ENCODE measurements around the gene ALOX12B. TPM values are rescaled to one million over a fixed set of nuclear protein-coding genes. Genes with fewer than 3 reads are reported as not detected.

ALOX12B gene
- total and polyA plus RNA-seq, 2 of the 8 experiments (the other 6 are each of a cell fraction or from before 2014, with no cell fraction given): 0.86 TPM; not detected in 1

- Histone ChIP-seq H3K4me2 (ENCODE audit: insufficient read depth in 1 of 2, low read depth in 2 of 2, low read length in 2 of 2) (no peak overlapping the region), H3K4ac (replicated peaks; ENCODE audit: insufficient read length, low read depth, low read length) (no peak overlapping the region), H3K4me1 (replicated peaks in 1 of 4; ENCODE audit: control insufficient read depth in 3 of 4, insufficient read depth in 4 of 4, low read length in 3 of 4) (peaks cover 4 to 26% (median 13%) of the 10 kb centered on the region in 4 experiments), H4K5ac (ENCODE audit: insufficient read length, low read depth, low read length) (no peak overlapping the region), H3K27ac (ENCODE audit: low read depth, low read length) (no peak overlapping the region), H4K91ac (replicated peaks; ENCODE audit: insufficient read length, low read length) (no peak overlapping the region), H3K79me1 (ENCODE audit: low read depth, low read length) (no peaks in the 10 kb centered on the region; the same call in 1 of the 2 replicates), H3K27me3 (replicated peaks in 1 of 4; ENCODE audit: control insufficient read depth in 3 of 4, extremely low read depth in 1 of 4, insufficient read depth in 3 of 4, low read length in 3 of 4) (peaks cover 23 to 52% (median 43%) of the 10 kb centered on the region in 4 experiments), H3K36me3 (ENCODE audit: control insufficient read depth in 2 of 4, insufficient read depth in 4 of 4, low read length in 3 of 4) (no peaks in the 10 kb centered on the region), H2AFZ (ENCODE audit: low read length) (no peak overlapping the region), H2BK12ac (ENCODE audit: low read depth, low read length) (no peak overlapping the region), H3K23me2 (ENCODE audit: low read depth, low read length) (peaks cover 10% of the 10 kb centered on the region; the same call in 1 of the 2 replicates), H3K23ac (ENCODE audit: insufficient read length) (no peak overlapping the region), H4K20me1 (replicated peaks in 1 of 2; ENCODE audit: control insufficient read depth in 1 of 2, insufficient read depth in 2 of 2, low read length in 2 of 2) (peaks cover 3 to 6% of the 10 kb centered on the region in 2 experiments), H2BK15ac (ENCODE audit: low read length) (0 out of 2 replicates have a peak overlapping the region, but pooled peaks have one; percentile 72), H3K18ac (ENCODE audit: extremely low read depth, low read length) (no peak overlapping the region), H3K14ac (ENCODE audit: insufficient read length) (no peak overlapping the region), H2BK20ac (ENCODE audit: low read length) (no peak overlapping the region), H2AK5ac (ENCODE audit: low read depth, low read length) (no peak overlapping the region; the same call in 1 of the 2 replicates), H3K79me2 (ENCODE audit: control insufficient read depth in 1 of 2, insufficient read depth in 2 of 2, low read length in 2 of 2) (no peaks in the 10 kb centered on the region), H3K4me3 (ENCODE audit: extremely low read depth in 1 of 4, insufficient read depth in 2 of 4, low read depth in 3 of 4, low read length in 4 of 4) (no peak overlapping the region), H3K9ac (replicated peaks in 1 of 4; ENCODE audit: extremely low read depth in 1 of 4, low read depth in 3 of 4, low read length in 3 of 4) (no peak overlapping the region), H3K56ac (replicated peaks; ENCODE audit: insufficient read length, low read depth, low read length) (no peak overlapping the region), H3K9me3 (ENCODE audit: insufficient read depth in 2 of 2, low read depth in 1 of 2, low read length in 1 of 2) (no peaks in the 10 kb centered on the region), H4K8ac (ENCODE audit: extremely low read depth, insufficient read depth, low read length) (no peak overlapping the region), H2BK120ac (replicated peaks; ENCODE audit: low read depth, low read length) (no peak overlapping the region), H2BK5ac (ENCODE audit: low read depth, low read length) (no peak overlapping the region)
- FAIRE-seq (no peak), DNase-seq (ENCODE audit: low read depth in 1 of 2, low spot score in 2 of 2) (no peak)
- ChIA-PET CTCF (ENCODE audit: partially characterized antibody) (interaction anchor here (0.7 to 17.3 kb wide), 3 partner anchors 7 to 26 kb away, joined by 3 to 315 read pairs (median 270); partner anchors contain the start of gene ALOX12B), POLR2A (ENCODE audit: partially characterized antibody) (no interaction called here)
- TF ChIP-seq EGR1 (IDR thresholded peaks at IDR 0.05; ENCODE audit: borderline replicate concordance, low read depth, low read length) (no peak), RBBP5 (IDR thresholded peaks at IDR 0.05; ENCODE audit: borderline replicate concordance, low read depth, low read length) (no peak), TEAD4 (IDR thresholded peaks at IDR 0.05; ENCODE audit: low read depth, low read length) (no peak), CBX8 (IDR thresholded peaks at IDR 0.05; ENCODE audit: borderline replicate concordance, low read depth, low read length) (no peak), GTF2F1 (IDR thresholded peaks at IDR 0.05; ENCODE audit: borderline replicate concordance, low read depth, low read length) (no peak), JUN (IDR thresholded peaks at IDR 0.05; ENCODE audit: low read depth, low read length) (no peak), BCL11A (IDR thresholded peaks at IDR 0.05; ENCODE audit: low read depth in 2 of 2, low read length in 2 of 2) (no peak), POU5F1 (IDR thresholded peaks at IDR 0.05; ENCODE audit: low read depth, low read length) (no peak), BRCA1 (IDR thresholded peaks at IDR 0.05; ENCODE audit: low read depth, low read length) (no peak), RFX5 (IDR thresholded peaks at IDR 0.05; ENCODE audit: borderline replicate concordance, low read depth, low read length) (no peak)
- WGBS, 2 experiments (ENCODE audit: extremely low coverage in 1 of 2, insufficient coverage in 1 of 2, insufficient read length in 1 of 2, insufficient replicate concordance in 2 of 2, low coverage in 1 of 2, low lambda C conversion rate in 2 of 2, missing lambda C conversion rate in 1 of 2): 57% methylated on average over 4 of the region's 4 CpGs; no CpG with 5 or more reads in 1 of the 2 experiments
Measured at GRCh38 chr17:8067806-8068205, 19.7 kb downstream of the ALOX12B start.
